HepG2 (cell line): ENCODE data around the gene CATSPERD. TPM values are rescaled to one million over a fixed set of nuclear protein-coding genes. Genes with fewer than 3 reads are reported as not detected.
A peak's percentile ranks its signal among the peaks of the same experiment; 100 is the strongest.

Experiments used
- EED ChIP-seq: sonication (generic); formaldehyde crosslinking; IDR thresholded peaks from 2 replicates; pipeline ENCODE4 v1.5.0; 2020; ENCODE audit warnings: mild to moderate bottlenecking, missing genetic modification reagents
- MED13 ChIP-seq: sonication (generic); formaldehyde crosslinking; IDR thresholded peaks from 2 replicates; pipeline ENCODE4 v1.5.0; 2020; ENCODE audit warnings: missing genetic modification reagents
- NR2C2 ChIP-seq: sonication (generic); formaldehyde crosslinking; IDR thresholded peaks from 2 replicates; pipeline ENCODE4 v1.4.0; 2020; ENCODE audit warnings: missing genetic modification reagents, mild to moderate bottlenecking, moderate library complexity, borderline replicate concordance
- RBM22 ChIP-seq: fragments of 200-400 bp; formaldehyde crosslinking; optimal IDR thresholded peaks from 2 replicates; pipeline ENCODE3; 2017; ENCODE audit warnings: mild to moderate bottlenecking, low read length, moderate library complexity
- SP4 ChIP-seq: sonication (generic); formaldehyde crosslinking; IDR thresholded peaks from 2 replicates; pipeline ENCODE4 v1.8.1; 2023; ENCODE audit warnings: mild to moderate bottlenecking, missing genetic modification reagents
- SRSF9 ChIP-seq: fragments of 200-400 bp; formaldehyde crosslinking; IDR thresholded peaks from 2 replicates; pipeline ENCODE4 v1.6.1; 2018; ENCODE audit warnings: borderline replicate concordance, mild to moderate bottlenecking, low read depth, low read length; ENCODE audit not compliant: insufficient read depth, poor library complexity, severe bottlenecking
- U2AF2 ChIP-seq: fragments of 200-400 bp; formaldehyde crosslinking; IDR thresholded peaks from 2 replicates; pipeline ENCODE4 v1.6.1; 2017; ENCODE audit warnings: low read depth, mild to moderate bottlenecking, low read length
- ZMYM4 ChIP-seq: sonication (generic); formaldehyde crosslinking; IDR thresholded peaks from 2 replicates; pipeline ENCODE4 v1.8.1; 2023; ENCODE audit warnings: mild to moderate bottlenecking, missing genetic modification reagents
- ZNF317 ChIP-seq: sonication (generic); formaldehyde crosslinking; IDR thresholded peaks from 2 replicates; pipeline ENCODE4 v1.5.0; 2020; ENCODE audit warnings: mild to moderate bottlenecking, missing genetic modification reagents
- ZNF720 ChIP-seq: sonication (generic); formaldehyde crosslinking; IDR thresholded peaks from 2 replicates; pipeline ENCODE4 v1.4.0; 2020; ENCODE audit warnings: missing genetic modification reagents
- ZSCAN21 ChIP-seq: sonication (generic); formaldehyde crosslinking; IDR thresholded peaks from 2 replicates; pipeline ENCODE4 v1.8.0; 2022; ENCODE audit warnings: mild to moderate bottlenecking, missing genetic modification reagents, moderate library complexity, borderline replicate concordance
- polyA plus RNA-seq, 8 experiments: library from polyadenylated mRNA; depleted of rRNA in 3 of 8; stranded (reverse) in 7 of 8; unstranded in 1 of 8; fragments of >200 nt; fragmentation: Illumina TruSeq in 4 of 8; extraction: Trizol in 4 of 8; gene quantifications; 2 replicates each; pipeline versions ENCODE4 v1.2.1 to v1.2.3, GENCODE V29; 2011 to 2016; ENCODE audit warnings: low read depth in 4 of 8, missing spikeins in 1 of 8, mixed read lengths in 1 of 8; ENCODE audit not compliant: insufficient read depth in 1 of 8
- total RNA-seq, 5 experiments: library from RNA; depleted of rRNA; stranded (reverse); fragments of >200 nt; fragmentation: Illumina TruSeq; extraction: Trizol; gene quantifications; 2 replicates each; pipeline ENCODE4 v1.2.3, GENCODE V29; 2016; ENCODE audit warnings: low read depth in 1 of 5
- TF ChIP-seq, protein P1 (sequence below): IDR thresholded peaks from 2 replicates; pipeline ENCODE4 v1.6.1; 2012; ENCODE audit warnings: low read depth, low read length, improper control_type of control experiment
- TF ChIP-seq, protein P2 (sequence below): sonication (generic); formaldehyde crosslinking; IDR thresholded peaks from 2 replicates; pipeline ENCODE4 v1.4.0; 2020; ENCODE audit warnings: missing genetic modification reagents
- TF ChIP-seq, protein P3 (sequence below): sonication (generic); formaldehyde crosslinking; IDR thresholded peaks from 2 replicates; pipeline ENCODE4 v1.4.0; 2020; ENCODE audit warnings: missing genetic modification reagents
- TF ChIP-seq, protein P4 (sequence below): sonication (generic); IDR thresholded peaks from 2 replicates; pipeline ENCODE4 v1.6.1; 2016; ENCODE audit warnings: low read depth, borderline replicate concordance
- TF ChIP-seq, protein P5 (sequence below): sonication (generic); formaldehyde crosslinking; IDR thresholded peaks from 2 replicates; pipeline ENCODE4 v1.4.0; 2020; ENCODE audit warnings: missing genetic modification reagents
- TF ChIP-seq, protein P6 (sequence below): IDR thresholded peaks from 2 replicates; pipeline ENCODE4 v1.6.1; 2016

Gene CATSPERD
- total and polyA plus RNA-seq, 2 of the 13 experiments (the other 11 are each of a cell fraction or from before 2014, with no cell fraction given): 0.04 TPM; not detected in 1

DNA sequence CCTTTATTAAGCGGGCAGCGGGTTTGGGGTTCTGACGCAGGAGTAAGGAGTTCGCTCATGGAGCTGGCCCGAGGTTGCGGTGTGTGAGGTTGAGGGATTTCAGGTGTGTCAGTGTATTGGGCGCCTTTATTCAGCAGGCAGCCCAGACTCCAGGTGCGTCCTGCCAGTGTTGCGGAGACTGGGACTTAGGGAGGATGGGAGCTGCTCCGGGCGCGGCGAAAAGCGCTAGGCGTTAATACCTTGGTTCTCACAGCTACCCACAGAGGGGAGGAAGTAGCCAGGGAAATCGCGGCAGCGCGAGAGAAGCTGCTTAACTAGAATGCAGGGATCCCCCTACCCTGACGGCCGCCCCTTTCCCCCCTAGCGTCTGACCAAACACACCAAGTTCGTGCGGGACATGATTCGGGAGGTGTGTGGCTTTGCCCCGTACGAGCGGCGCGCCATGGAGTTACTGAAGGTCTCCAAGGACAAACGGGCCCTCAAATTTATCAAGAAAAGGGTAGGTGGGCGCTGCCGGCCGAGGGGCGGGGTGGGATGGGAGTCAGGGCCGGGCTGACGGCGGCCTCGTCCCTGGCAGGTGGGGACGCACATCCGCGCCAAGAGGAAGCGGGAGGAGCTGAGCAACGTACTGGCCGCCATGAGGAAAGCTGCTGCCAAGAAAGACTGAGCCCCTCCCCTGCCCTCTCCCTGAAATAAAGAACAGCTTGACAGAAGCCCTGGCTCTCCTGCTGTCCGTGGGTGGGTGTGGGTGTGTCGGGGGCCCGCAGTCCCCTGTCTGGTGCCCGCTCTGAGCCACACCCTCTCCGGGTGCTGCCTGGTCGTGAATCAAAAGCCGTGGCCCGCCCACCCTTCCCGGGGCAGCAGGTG lies 29.2 kb upstream of the CATSPERD start (continued):
- TF ChIP-seq RBM22 (peak; percentile 88), ZMYM4 (CRISPR knock-in tag) (no peak), ZNF720 (CRISPR knock-in tag) (no peak), ZSCAN21 (no peak), SP4 (CRISPR knock-in tag) (peak; percentile 40; the same call in 1 of the 2 replicates), NR2C2 (CRISPR knock-in tag) (no peak), ZNF317 (CRISPR knock-in tag) (no peak), SRSF9 (no peak), MED13 (CRISPR knock-in tag) (0 out of 2 replicates have a peak, but pooled peaks have one; percentile 47), EED (CRISPR knock-in tag) (no peak), U2AF2 (no peak)
- TF ChIP-seq, protein P1, sequence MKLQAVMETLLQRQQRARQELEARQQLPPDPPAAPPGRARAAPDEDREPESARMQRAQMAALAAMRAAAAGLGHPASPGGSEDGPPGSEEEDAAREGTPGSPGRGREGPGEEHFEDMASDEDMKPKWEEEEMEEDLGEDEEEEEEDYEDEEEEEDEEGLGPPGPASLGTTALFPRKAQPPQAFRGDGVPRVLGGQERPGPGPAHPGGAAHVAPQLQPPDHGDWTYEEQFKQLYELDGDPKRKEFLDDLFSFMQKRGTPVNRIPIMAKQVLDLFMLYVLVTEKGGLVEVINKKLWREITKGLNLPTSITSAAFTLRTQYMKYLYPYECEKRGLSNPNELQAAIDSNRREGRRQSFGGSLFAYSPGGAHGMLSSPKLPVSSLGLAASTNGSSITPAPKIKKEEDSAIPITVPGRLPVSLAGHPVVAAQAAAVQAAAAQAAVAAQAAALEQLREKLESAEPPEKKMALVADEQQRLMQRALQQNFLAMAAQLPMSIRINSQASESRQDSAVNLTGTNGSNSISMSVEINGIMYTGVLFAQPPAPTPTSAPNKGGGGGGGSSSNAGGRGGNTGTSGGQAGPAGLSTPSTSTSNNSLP: no peak
- TF ChIP-seq, protein P2, sequence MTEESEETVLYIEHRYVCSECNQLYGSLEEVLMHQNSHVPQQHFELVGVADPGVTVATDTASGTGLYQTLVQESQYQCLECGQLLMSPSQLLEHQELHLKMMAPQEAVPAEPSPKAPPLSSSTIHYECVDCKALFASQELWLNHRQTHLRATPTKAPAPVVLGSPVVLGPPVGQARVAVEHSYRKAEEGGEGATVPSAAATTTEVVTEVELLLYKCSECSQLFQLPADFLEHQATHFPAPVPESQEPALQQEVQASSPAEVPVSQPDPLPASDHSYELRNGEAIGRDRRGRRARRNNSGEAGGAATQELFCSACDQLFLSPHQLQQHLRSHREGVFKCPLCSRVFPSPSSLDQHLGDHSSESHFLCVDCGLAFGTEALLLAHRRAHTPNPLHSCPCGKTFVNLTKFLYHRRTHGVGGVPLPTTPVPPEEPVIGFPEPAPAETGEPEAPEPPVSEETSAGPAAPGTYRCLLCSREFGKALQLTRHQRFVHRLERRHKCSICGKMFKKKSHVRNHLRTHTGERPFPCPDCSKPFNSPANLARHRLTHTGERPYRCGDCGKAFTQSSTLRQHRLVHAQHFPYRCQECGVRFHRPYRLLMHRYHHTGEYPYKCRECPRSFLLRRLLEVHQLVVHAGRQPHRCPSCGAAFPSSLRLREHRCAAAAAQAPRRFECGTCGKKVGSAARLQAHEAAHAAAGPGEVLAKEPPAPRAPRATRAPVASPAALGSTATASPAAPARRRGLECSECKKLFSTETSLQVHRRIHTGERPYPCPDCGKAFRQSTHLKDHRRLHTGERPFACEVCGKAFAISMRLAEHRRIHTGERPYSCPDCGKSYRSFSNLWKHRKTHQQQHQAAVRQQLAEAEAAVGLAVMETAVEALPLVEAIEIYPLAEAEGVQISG (CRISPR knock-in tag): peak; percentile 44; the same call in 1 of the 2 replicates
- TF ChIP-seq, protein P3, sequence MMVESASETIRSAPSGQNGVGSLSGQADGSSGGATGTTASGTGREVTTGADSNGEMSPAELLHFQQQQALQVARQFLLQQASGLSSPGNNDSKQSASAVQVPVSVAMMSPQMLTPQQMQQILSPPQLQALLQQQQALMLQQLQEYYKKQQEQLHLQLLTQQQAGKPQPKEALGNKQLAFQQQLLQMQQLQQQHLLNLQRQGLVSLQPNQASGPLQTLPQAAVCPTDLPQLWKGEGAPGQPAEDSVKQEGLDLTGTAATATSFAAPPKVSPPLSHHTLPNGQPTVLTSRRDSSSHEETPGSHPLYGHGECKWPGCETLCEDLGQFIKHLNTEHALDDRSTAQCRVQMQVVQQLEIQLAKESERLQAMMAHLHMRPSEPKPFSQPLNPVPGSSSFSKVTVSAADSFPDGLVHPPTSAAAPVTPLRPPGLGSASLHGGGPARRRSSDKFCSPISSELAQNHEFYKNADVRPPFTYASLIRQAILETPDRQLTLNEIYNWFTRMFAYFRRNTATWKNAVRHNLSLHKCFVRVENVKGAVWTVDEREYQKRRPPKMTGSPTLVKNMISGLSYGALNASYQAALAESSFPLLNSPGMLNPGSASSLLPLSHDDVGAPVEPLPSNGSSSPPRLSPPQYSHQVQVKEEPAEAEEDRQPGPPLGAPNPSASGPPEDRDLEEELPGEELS (CRISPR knock-in tag): no peak
- TF ChIP-seq, protein P4, sequence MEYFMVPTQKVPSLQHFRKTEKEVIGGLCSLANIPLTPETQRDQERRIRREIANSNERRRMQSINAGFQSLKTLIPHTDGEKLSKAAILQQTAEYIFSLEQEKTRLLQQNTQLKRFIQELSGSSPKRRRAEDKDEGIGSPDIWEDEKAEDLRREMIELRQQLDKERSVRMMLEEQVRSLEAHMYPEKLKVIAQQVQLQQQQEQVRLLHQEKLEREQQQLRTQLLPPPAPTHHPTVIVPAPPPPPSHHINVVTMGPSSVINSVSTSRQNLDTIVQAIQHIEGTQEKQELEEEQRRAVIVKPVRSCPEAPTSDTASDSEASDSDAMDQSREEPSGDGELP: no peak
- TF ChIP-seq, protein P5, sequence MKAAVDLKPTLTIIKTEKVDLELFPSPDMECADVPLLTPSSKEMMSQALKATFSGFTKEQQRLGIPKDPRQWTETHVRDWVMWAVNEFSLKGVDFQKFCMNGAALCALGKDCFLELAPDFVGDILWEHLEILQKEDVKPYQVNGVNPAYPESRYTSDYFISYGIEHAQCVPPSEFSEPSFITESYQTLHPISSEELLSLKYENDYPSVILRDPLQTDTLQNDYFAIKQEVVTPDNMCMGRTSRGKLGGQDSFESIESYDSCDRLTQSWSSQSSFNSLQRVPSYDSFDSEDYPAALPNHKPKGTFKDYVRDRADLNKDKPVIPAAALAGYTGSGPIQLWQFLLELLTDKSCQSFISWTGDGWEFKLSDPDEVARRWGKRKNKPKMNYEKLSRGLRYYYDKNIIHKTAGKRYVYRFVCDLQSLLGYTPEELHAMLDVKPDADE (CRISPR knock-in tag): 0 out of 2 replicates have a peak, but pooled peaks have one; percentile 20
- TF ChIP-seq, protein P6, sequence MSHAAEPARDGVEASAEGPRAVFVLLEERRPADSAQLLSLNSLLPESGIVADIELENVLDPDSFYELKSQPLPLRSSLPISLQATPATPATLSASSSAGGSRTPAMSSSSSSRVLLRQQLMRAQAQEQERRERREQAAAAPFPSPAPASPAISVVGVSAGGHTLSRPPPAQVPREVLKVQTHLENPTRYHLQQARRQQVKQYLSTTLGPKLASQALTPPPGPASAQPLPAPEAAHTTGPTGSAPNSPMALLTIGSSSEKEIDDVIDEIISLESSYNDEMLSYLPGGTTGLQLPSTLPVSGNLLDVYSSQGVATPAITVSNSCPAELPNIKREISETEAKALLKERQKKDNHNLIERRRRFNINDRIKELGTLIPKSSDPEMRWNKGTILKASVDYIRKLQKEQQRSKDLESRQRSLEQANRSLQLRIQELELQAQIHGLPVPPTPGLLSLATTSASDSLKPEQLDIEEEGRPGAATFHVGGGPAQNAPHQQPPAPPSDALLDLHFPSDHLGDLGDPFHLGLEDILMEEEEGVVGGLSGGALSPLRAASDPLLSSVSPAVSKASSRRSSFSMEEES (CRISPR knock-in tag): no peak
